D721Med (cell line): ENCODE data around the gene CPEB4.

ENCODE experiments used
- DNase-seq: peaks from one replicate; pipeline ENCODE4 v3.0.0; 2011; ENCODE audit warnings: low spot score; ENCODE audit not compliant: insufficient read length
- FAIRE-seq: peaks from 2 replicates; lab custom pipeline; 2011; peaks lifted over from hg19 to GRCh38; lab: Jason Lieb, UNC
- TF ChIP-seq, protein P1 (sequence below): IDR thresholded peaks from 2 replicates; pipeline ENCODE4 v1.5.1; 2012; ENCODE audit warnings: mild to moderate bottlenecking, control low read depth; ENCODE audit not compliant: insufficient read depth; ENCODE audit errors: missing control alignments

The CPEB4 gene

GRCh38 chr5:173866858-173867679 lies 21.1 kb upstream of the CPEB4 start:
- TF ChIP-seq, protein P1, sequence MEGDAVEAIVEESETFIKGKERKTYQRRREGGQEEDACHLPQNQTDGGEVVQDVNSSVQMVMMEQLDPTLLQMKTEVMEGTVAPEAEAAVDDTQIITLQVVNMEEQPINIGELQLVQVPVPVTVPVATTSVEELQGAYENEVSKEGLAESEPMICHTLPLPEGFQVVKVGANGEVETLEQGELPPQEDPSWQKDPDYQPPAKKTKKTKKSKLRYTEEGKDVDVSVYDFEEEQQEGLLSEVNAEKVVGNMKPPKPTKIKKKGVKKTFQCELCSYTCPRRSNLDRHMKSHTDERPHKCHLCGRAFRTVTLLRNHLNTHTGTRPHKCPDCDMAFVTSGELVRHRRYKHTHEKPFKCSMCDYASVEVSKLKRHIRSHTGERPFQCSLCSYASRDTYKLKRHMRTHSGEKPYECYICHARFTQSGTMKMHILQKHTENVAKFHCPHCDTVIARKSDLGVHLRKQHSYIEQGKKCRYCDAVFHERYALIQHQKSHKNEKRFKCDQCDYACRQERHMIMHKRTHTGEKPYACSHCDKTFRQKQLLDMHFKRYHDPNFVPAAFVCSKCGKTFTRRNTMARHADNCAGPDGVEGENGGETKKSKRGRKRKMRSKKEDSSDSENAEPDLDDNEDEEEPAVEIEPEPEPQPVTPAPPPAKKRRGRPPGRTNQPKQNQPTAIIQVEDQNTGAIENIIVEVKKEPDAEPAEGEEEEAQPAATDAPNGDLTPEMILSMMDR, result no peak
- DNase-seq, result no peak
- FAIRE-seq, result no peak

GRCh38 chr5:173868096-173868880 lies 19.9 kb upstream of the CPEB4 start:
- TF ChIP-seq, protein P1, result no peak
- no peak for FAIRE-seq
- DNase-seq, result no peak

- DNase-seq (no peak), FAIRE-seq (no peak)
- TF ChIP-seq, protein P1, result no peak
These were observed 18.8 kb upstream of the CPEB4 start for GRCh38 chr5:173869316-173869715.

- no peak for DNase-seq
- no peak for FAIRE-seq
- TF ChIP-seq, protein P1, result no peak
These were observed 15.2 kb upstream of the CPEB4 start for GRCh38 chr5:173872957-173873305.

- DNase-seq, result no peak
- no peak for FAIRE-seq
- TF ChIP-seq, protein P1, result no peak
These were observed 14.7 kb upstream of the CPEB4 start for GRCh38 chr5:173873306-173873922.

DNA sequence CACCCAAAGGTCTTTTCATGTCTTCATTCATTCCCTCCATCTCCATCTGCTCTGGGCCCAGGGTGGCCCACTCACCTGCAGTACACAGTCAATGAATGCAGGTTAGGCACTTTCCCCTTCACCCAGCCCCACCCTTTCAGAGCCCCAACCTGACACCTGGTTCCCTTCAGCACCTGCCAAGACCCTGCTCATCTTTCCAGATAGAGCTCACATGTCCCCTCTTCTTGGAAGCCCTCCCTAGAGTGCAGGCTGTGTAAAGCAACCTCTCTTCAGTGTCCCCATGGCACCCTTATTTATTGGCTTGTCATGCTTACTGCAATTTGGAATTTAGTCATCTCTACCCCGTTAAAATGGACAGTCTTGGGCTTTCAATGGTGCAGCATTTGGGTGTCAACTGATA lies 13.0 kb upstream of the CPEB4 start:
- TF ChIP-seq, protein P1, result no peak
- FAIRE-seq (no peak), DNase-seq (no peak)
